Ammon's horn (tissue), 1 donor: ENCODE results near the gene SLC25A29.
"Not testable (repeated sequence)": the region's sequence is repeated elsewhere in the genome, so short reads cannot be mapped to it uniquely, and the experiment has no call there.

Experiments
- DNase-seq: peaks from one replicate; pipeline ENCODE4 v3.0.0-alpha.2; 2016; ENCODE audit warnings: low spot score

The SLC25A29 gene, protein sequence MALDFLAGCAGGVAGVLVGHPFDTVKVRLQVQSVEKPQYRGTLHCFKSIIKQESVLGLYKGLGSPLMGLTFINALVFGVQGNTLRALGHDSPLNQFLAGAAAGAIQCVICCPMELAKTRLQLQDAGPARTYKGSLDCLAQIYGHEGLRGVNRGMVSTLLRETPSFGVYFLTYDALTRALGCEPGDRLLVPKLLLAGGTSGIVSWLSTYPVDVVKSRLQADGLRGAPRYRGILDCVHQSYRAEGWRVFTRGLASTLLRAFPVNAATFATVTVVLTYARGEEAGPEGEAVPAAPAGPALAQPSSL

DNA sequence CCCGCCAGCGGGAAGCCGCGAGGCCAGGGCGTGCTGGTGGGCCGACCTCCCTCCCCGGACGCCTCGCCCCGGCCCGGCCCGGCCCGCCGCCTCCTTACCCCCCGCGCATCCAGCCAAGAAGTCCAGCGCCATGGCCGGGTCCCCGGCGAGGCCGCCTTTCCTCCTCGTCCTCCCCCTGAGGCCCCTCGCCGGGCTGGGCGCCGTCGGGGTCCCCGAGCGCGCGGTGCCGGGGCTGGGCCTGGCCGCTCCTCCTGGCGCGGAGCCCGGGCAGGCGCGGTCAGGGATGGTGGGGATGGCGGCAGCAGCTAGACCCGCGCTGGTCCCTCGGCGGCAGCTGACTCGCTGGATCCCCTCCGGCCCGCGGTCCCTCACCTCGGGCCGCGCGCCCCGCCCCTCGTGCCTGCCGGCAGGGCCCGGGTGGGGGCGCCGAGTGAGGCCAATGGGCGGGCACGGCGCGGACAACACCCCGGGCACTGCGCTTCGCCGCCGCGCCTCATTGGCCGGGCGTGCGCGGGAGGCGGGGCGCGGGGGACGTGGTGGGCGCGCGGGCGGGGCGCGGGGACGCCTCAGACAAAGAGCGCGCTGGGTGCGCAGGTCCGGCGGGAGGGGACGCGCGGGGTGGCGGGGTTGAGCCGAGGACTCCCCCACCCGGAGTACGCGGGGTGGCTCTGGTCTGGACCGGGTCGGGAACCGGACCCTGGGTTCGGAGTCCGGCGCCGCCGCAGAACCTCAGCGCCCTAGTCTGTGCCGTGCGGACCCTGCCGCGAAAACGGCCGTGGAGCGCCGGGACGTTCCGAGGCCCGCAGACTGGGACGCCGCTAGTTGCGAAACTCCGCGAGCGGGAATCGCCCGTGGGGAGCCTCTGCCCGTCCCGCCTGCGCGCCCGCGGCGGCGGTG, at the start of gene SLC25A29:
SLC25A29 (minus strand) TSS at position 344 of the 897 bp plus-strand sequence; CDS start at position 132, 212 bp downstream.
- peak; percentile 96 for DNase-seq

DNA sequence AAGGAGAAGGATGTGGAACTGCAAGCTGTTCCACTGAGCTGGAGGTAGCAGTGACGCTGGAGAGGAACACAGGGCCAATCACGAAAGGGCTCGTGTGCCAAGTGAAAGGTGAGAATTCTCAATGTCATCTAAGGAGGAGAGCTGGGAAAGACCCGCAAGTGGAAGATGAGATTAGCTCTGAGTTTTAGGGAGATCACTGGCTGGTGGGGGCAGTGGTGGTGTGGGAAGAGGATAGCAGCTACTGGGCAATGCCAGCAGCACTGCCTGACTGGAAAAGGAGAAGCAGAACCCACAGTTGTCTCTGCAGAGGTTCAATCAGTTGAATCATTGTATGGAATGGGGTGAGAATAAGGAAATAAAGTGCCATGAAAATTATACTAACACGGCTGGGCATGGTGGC, 44.7 kb upstream of the SLC25A29 start:
- no peak for DNase-seq

DNA sequence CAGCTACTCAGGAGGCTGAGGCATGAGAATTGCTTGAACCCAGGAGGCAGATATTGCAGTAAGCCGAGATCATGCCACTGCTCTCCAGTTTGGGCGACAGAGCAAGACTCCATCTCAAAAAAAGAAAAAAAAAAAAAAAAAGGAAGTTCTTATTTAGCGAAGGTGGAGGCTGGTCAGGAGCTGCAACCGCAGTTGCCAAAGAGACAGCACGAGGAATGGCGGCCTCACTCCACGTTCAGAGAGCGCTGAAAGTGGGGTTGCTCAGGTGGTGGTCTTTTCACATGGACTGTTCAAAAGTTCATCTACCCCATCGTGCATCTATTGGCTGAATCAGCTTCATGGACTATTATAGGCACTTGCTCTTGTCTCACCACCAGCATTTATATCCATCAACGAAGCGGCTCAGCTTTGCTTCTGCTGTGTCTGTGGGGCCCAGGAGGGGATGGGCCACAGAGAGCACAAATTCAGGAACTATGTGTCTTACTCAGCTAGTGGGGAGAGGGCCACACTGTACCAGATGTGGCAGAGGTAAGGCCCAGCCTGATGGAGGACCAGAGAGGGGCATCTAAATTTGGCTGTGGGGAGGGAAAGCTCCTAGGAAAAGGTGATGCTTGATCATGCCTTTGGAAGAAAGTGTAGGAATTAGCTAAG, 44.2 kb upstream of the SLC25A29 start:
- DNase-seq, result no peak

DNA sequence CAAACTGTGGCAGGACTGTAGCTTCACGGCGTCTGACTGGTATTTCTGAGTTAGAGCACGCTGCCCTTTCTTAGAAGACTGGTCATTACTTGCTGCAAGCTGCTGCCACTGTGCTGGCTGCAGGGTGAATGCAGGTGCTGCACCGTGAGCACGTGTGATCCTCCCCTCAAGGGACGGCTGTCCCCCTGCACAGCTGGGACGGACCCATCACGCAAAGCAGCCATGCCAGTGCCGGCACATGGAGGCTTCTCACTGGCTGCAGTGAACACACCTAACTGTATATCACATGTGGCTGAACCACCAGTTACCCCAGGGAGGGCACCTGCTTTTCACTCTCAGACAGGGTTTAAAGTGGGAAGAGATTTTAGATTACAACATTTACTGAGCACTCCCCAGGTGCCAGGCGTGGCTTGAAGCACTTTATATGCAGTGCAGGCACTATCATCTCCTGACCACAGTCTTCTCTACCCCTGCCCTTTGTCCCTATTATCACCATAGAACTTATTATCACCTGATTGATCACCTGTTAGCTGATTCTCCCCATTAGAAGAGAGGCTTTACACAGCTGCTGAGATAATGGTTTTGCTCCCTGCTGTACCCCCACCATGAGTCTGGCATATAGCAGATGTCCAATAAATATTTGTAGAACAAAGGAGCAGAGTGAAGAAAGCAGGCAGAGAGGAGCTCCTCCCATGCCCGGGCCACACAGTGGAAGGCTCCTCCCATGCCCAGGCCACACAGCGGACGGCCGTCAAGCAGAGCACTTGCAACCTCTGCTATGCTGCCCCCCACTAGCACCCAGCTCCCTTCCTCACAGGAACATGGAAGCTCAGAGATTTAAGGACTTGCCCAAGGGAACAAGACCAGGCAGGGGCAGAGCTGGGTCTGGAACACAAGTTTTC, 42.8 kb upstream of the SLC25A29 start:
- no peak for DNase-seq

DNA sequence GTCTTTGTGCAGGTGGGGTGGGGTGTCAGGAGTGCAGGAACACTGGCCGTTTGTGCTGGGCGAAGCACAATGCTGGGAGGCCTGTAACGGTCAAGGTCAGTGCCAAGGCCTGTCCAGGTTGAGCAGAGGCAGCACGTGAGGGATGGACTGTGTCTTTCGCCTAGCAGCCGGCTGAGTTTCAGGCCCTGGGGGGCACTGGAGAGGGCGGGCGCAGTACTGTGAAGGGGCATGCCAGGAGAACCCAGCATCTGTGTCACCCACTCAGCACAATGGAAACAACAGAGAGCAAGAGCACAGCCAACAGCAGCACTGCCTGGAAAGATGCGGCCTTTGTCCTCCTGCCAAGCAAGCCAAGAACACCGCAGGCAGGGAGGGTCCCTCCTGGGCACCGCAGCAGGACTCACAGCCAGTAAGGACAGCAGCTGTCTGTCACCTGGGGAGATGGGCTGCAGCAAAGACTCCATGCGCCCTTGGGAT, 42.0 kb upstream of the SLC25A29 start:
- no peak for DNase-seq

DNA sequence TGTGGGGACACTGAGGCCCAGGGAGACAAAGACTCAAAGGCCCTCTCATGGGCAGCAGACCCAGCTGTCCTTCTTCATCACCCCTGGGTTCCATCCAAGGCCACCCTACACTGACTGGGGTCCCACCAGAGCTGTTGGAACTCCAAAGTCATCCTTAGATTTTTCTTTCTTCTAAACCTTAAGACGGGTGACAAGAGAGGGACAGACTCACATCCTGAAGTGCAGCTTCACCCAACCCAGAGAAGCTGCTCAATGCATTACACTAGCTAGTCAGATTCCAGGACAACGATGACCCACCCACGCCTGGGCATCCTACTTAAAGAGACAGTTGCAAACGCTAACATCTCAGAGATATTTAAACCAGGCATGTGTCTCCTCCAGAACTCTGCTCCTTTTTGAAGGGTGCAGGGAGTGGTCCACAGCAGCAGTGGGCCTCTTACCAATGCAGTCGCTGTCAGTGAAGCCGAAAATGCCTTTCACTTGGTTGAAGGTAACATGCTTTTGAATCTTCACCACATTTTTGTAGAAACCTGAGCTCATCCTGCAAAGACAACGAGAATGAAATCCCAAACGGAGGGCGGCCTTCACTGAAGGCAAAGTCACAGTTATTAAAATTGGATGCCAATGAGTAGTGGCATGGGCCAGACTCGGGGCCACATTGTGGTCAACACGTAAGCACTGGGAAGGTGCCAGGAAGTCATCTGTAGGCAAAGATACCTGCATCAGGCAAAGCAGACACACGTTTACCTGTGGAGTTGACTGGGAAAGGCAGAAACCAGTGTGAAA, 40.3 kb upstream of the SLC25A29 start:
- DNase-seq, result no peak

DNA sequence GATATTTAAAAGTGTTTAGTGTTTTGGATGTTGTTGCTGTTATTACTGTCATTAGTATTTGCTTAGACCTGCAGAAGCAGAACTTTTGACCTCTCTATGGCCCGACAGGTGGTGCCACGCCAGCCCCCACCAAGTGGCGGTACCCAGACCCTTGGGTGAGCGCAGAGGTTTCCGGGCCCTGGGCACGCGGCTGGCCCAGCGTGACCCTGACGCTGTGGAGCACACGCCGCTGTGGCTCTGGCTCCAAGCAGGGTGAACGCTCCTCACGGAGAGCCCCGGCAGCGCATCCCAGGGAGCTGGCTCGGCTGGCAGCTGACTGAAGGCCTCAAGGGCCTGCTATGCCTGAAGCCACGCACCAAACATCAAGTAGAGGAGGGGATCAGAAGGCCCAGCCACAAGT, 39.5 kb upstream of the SLC25A29 start:
- no peak for DNase-seq

DNA sequence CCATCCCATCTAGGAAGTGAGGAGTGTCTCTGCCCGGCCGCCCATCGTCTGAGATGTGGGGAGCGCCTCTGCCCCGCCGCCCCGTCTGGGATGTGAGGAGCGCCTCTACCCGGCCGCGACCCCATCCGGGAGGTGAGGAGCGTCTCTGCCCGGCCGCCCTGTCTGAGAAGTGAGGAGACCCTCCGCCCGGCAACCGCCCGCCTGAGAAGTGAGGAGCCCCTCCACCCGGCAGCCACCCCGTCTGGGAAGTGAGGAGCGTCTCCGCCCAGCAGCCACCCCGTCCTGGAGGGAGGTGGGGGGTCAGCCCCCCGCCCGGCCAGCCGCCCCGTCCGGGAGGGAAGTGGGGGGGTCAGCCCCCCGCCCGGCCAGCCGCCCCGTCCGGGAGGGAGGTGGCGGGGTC, 38.4 kb upstream of the SLC25A29 start:
- DNase-seq, result not testable (repeated sequence)

DNA sequence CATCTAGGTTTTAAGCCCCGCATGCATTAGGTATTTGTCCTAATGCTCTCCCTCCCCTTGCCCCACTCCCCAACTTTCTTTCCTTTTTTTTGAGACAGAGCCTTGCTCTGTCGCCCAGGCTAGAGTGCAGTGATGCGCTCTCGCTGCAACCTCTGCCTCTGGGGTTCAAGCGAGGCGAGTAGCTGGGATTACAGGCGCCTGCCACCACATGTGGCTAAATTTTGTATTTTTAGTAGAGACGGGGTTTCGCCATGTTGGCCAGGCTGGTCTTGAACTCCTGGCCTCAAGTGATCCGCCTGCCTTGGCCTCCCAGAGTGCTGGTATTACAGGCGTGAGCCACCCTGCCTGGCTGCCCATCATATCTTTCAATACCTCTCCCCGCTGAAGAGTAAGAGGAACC, 36.6 kb upstream of the SLC25A29 start:
- DNase-seq, result not testable (repeated sequence)

DNA sequence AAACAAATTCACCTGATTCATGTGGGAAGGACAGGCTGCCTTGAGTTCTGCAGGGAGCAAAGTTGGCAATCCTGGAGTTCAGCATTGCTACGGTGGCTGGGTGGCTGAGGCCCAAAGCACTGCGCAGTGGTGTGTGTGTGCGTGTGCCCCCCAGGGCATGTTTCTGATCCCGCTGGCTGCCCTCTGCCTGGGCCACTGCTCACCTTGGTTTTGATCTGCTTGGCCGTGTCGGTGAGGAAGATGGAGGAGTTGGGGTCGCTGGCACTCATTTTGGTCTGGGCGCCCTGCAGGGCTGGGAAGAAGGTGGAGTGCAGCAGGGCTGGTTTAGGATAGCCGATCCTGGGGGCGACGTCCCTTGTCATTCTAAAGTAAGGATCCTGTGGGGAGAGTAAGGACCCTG, 36.0 kb upstream of the SLC25A29 start:
- no peak for DNase-seq

DNA sequence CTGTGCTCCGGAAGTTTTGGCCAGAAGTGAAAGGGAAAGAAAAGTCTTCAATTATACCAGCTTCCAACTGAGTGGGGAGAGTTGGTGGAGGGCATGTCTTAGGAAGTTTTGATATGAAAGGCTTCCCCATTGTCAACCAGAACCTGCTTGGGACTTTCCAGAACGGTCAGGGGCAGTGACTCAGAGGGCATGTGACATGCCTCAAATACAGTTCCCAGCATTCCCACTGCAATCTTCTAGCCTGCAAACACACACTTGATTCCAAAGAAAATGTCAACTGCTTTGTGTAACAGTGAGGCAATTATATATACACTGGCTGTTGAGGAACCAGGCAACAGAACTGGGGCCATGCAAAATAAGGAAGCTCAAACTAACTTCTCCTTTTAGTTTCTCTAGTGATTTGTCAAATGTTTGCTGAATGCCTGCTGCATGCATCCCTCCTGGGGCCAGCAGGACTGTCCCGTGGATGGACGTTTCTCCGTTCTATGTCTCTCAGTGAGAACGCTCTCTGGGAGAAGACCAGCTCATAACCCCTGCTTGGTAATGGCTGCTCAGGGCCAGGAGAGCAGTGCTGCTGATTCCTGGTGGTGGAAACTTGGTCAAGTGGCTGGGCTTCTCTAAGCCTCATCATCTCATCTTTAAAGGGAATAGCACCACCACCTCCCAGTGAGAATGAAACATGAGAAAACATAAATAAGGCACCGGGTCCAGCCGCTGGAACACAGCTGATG, 35.2 kb upstream of the SLC25A29 start:
- peak; percentile 69 for DNase-seq

DNA sequence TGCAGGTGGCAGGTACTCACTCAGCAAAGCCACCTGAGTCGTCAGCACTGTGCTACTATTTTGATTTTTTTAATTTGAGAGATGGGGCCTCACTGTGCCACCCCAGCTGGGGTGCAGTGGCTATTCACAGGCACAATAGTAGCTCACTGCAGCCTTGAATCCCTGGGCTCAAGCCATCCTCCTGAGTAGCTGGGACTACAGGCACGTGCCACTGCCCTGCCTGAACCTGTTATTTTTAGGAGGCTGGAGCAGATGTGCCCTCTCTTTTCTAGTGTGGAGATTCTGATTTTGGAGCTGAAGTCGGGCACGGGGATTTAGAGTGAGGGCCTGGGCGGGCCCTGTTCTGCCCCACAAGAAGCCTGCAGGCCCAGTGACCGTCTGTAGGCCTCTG, 34.2 kb upstream of the SLC25A29 start:
- no peak for DNase-seq

DNA sequence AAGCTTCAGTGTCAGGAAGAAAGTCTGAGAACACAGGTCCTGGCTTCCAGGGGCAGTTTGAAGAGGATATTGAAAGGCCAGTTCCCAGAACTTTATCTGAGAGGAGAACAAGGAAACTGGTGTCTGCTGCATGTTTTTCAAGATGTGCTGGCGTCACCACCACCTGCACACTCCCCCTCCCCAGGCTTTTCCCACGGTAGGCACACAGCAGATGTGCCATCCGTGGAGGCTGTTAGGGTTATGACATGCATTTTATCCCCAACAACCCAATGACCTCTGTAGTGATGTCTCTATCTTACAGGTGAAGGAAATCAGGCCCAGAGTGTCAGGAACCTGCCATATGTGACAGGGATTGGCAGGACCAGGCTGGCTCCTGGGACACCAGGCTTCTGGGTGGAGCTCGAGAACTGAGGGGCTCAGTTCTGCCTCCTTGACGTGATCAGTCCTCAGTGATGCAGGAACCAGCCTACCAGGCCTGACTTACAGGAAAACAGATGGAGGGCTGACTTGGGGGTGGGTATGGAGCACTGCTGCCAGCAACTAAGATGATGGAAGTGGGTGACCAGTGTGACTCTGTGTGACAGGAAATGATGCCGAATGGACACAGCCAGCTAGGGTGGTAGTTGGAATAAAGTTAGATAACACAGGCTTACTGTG, 33.6 kb upstream of the SLC25A29 start:
- DNase-seq, result no peak

DNA sequence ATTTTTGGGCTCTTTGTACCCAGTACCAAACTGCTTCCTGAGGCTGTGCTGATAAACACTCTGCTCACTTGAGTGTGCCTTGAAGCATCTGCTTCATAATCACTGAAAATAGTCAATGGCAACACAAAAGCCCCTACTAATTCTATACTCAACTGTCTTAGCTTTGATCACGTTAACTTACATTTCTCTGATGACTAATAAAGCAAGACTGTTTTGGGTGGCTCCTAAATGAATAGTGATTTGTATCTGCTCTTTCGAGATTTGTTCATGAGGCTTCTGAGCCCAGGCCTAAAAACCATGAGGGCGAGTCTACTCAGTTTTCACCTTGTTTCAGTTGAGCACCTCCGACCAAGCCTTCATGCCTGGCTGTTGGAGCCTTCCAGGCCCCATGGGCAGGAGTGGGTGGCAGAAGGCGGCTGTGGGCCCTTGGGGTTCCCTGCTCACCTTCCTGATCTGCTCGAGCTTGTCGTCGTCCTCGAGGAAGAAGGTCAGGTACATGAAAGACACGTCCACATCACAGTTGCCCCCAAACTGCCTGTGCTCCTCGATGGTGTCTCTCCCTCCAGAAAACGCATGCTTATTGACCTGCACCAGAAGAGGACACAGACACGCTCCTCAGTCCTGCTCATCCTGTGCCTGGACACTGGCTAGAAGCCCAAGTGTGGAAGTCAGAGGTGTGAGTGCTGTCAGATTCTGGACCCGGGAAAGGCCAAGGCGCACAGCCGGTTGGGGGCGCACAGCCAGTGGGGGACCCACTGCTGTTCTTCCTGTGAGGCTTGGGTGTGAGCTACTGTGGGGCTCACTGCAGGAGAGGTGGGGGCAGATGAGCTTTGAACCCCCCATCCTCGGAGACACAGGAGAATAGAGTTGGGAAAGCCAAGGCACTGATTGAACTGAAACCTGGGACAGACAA, 30.6 kb upstream of the SLC25A29 start:
- no peak for DNase-seq

DNA sequence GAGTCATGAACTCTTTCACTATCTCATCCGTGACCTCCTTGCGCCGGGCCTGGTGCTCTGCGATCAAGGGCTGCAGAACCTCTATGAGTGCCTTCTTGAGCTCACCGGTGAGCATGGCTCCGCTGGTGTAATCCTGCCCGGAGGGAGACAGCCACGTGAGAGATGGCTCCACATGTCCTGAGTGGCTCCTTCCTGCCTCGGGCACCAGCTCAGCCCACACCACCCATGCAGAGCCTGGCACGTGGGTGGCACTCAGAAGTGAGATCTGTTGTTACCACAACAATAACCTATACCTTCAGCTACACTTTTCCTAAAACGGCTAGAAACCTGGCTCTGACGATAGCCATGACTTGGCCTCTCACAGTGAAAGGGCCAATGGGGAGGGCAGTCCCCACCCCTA, 28.7 kb upstream of the SLC25A29 start:
- no peak for DNase-seq

DNA sequence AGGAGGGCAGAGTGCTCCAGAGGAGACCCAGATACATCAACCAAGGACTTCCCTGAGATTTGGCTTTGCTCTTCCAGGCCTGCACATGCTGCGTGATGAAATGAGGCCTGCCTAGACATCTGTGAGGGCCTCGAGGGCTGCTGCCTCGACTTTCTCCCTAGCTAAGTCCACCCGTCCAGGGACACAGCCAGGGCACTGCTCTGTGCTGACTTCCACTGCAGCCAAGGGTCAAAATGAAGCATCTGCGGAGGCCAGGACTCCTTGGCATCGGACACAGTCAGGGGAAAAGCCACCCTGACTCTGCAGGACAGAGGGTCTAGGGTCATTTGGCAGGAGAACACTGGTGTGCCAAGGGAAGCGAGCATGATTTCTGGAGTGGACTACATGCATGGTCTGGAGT, 27.6 kb upstream of the SLC25A29 start:
- DNase-seq, result no peak

DNA sequence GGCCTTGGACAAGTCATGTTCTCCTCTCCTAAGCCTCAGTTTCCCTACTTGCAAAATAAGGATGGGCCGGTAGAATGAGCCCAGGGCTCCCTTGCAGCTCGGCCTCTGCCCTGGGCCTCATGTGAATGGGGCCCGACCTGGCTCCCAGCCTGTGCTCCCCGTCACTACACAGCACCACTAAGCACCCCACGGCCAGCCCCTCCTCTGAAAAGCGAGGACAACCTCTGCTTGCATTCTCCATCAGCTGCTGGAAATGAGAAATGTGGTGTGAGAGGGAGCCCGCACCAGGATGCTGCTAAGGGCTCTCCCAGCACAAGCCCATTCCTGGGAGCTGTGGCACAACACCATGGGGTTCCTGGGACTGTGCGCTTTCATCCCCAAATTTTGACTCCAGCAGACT, 27.1 kb upstream of the SLC25A29 start:
- no peak for DNase-seq

DNA sequence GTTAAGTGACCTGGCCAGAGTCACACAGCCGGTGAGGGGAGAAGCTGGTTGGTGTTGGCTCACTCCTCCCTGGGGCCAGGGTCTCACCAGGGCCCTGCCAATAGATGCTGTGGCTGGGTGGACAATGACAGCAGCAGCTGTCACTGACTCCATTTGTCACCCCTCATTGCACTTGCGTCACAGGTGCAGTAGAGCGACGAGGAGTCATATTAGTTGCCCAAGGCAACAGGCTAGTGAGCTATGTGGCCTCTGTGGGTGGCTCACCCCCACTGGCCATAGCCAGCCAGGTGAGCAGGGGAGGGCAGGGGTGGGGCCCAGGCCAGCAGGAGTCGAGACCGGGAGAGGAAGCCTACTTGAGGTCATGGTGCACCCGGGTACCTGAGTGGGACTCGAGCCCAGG, 26.6 kb upstream of the SLC25A29 start:
- no peak for DNase-seq
